Measurements from ENCODE around the gene ZNF710. TPM values are rescaled to one million over a fixed set of nuclear protein-coding genes. Genes with fewer than 3 reads are reported as not detected.

Gene ZNF710
- total RNA-seq, 4 donors from 2014 or later: 6.6 to 13.8 (median 10.1) TPM

DNA sequence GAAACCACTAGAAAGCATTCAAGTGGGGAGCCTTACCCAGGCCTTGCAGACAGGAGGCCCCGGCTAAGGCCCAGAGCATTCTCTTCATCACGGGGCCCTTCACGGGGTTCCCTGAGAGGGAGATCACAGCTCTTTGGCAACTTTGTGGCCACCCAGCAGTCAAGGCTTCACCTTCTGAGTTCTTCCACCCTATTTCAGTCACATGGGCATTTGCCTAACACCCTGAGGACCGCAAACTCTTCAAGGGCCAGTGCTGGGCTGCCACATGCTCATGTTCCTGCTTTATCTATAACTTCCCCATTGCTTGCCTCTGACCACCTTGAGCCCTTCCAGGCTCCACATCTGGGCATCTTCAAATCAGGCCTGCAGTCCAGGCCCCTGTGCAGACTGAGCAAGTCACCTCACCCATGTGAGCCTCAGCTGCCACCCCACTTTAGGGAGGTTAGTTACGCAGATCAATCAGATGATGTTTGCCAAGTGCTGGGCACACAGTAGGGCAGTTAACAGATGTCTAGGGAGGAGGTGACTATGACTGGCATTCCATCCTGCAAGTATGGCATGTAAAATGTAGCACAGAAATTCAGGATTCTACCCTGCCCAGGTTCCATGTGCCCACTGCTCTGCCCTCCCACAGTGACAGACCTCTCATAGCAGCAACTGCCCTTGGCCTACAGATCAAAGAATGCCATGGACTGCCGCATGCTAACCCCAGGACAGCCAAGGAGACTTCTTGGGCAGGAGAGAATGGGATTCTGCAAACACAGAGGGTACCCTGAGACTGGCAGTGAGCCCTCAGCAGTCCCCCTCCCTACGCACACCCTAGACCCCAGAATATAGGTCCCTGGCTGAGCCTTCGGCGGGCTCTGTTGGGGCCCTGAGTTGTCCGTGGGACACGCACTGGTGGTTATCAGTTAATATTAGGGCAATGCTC is 37.6 kb upstream of the ZNF710 start:
- H3K27me3 ChIP-seq: no peaks in the 10 kb centered on the region
- DNase-seq (ENCODE audit: extremely low spot score): no peak
- H3K4me1 ChIP-seq: no peaks in the 10 kb centered on the region
- no peak overlapping the region for H3K4me3 ChIP-seq
- H3K36me3 ChIP-seq: no peaks in the 10 kb centered on the region
- intact Hi-C loops (cut with DNase I): no loop called here
- no peaks in the 10 kb centered on the region for H3K9me3 ChIP-seq
- WGBS: 92% methylated on average over 7 of the region's 11 CpGs
- TF ChIP-seq POLR2AphosphoS5 (IDR thresholded peaks at IDR 0.05): no peak
- TF ChIP-seq EP300 (IDR thresholded peaks at IDR 0.05): no peak
- TF ChIP-seq POLR2A (IDR thresholded peaks at IDR 0.05; ENCODE audit: low read depth): no peak
- TF ChIP-seq, protein P1, sequence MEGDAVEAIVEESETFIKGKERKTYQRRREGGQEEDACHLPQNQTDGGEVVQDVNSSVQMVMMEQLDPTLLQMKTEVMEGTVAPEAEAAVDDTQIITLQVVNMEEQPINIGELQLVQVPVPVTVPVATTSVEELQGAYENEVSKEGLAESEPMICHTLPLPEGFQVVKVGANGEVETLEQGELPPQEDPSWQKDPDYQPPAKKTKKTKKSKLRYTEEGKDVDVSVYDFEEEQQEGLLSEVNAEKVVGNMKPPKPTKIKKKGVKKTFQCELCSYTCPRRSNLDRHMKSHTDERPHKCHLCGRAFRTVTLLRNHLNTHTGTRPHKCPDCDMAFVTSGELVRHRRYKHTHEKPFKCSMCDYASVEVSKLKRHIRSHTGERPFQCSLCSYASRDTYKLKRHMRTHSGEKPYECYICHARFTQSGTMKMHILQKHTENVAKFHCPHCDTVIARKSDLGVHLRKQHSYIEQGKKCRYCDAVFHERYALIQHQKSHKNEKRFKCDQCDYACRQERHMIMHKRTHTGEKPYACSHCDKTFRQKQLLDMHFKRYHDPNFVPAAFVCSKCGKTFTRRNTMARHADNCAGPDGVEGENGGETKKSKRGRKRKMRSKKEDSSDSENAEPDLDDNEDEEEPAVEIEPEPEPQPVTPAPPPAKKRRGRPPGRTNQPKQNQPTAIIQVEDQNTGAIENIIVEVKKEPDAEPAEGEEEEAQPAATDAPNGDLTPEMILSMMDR (IDR thresholded peaks at IDR 0.05): no peak
- H3K27ac ChIP-seq (replicated peaks in 1 of 4): no peak overlapping the region

- TF ChIP-seq EP300 (IDR thresholded peaks at IDR 0.05) (no peak), POLR2A (IDR thresholded peaks at IDR 0.05; ENCODE audit: low read depth) (no peak), POLR2AphosphoS5 (IDR thresholded peaks at IDR 0.05) (no peak)
- TF ChIP-seq, protein P1 (IDR thresholded peaks at IDR 0.05): no peak
- Histone ChIP-seq H3K4me3 (no peak overlapping the region), H3K27ac (replicated peaks in 1 of 4) (no peak overlapping the region), H3K4me1 (no peaks in the 10 kb centered on the region), H3K36me3 (no peaks in the 10 kb centered on the region), H3K27me3 (no peaks in the 10 kb centered on the region), H3K9me3 (no peaks in the 10 kb centered on the region)
- WGBS: 55% methylated on average over 3 of the region's 3 CpGs
- no peak for DNase-seq (ENCODE audit: extremely low spot score)
- intact Hi-C loops (cut with DNase I): no loop called here
Observed at GRCh38 chr15:89964232-89964954, 36.7 kb upstream of the ZNF710 start.

DNA sequence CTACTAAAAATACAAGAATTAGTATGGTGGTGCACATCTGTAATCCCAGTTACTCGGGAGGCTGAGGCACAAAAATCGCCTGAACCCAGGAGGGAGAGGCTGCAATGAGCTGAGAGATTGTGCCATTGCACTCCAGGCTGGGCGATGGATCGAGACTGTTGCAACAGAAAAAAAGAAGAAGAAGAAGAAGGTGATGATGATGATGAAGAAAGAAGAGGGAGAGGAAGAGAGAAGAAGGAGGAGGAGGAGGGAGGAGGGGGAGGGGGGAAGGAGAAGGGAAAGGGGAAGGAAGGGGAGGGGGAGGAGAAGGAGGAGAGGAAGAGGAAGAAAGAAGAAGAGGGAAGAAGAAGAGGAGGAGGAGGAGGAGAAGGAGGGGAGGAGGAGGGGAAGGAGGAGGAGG is 33.2 kb upstream of the ZNF710 start:
- Histone ChIP-seq H3K9me3 (no peaks in the 10 kb centered on the region), H3K4me1 (peaks cover 0 to 15% (median 0%) of the 10 kb centered on the region in 4 donors), H3K4me3 (no peak overlapping the region), H3K27me3 (no peaks in the 10 kb centered on the region), H3K36me3 (no peaks in the 10 kb centered on the region), H3K27ac (replicated peaks in 1 of 4) (no peak overlapping the region)
- intact Hi-C loops (cut with DNase I): no loop called here
- no peak for DNase-seq (ENCODE audit: extremely low spot score)
- no peak for TF ChIP-seq POLR2AphosphoS5 (IDR thresholded peaks at IDR 0.05)
- no peak for TF ChIP-seq EP300 (IDR thresholded peaks at IDR 0.05)
- no peak for TF ChIP-seq POLR2A (IDR thresholded peaks at IDR 0.05; ENCODE audit: low read depth)
- TF ChIP-seq, protein P1 (IDR thresholded peaks at IDR 0.05): no peak
- 85% methylated on average over 4 of the region's 4 CpGs for WGBS

GRCh38 chr15:89971592-89971997 is 29.5 kb upstream of the ZNF710 start:
- WGBS: 19% methylated on average over 4 of the region's 4 CpGs
- Histone ChIP-seq H3K27ac (replicated peaks in 1 of 4) (no peak overlapping the region), H3K4me1 (peaks cover 0 to 20% (median 0%) of the 10 kb centered on the region in 4 donors), H3K4me3 (no peak overlapping the region), H3K9me3 (no peaks in the 10 kb centered on the region), H3K27me3 (no peaks in the 10 kb centered on the region), H3K36me3 (no peaks in the 10 kb centered on the region)
- DNase-seq (ENCODE audit: extremely low spot score): no peak
- no peak for TF ChIP-seq EP300 (IDR thresholded peaks at IDR 0.05)
- peak in 1 of 2 donors; percentile 27 for TF ChIP-seq POLR2AphosphoS5 (IDR thresholded peaks at IDR 0.05)
- TF ChIP-seq, protein P1 (IDR thresholded peaks at IDR 0.05): peak; percentile 40 to 53 (median 51)
- intact Hi-C loops (cut with DNase I): loop anchor here (10.0 kb wide), 1 partner anchor 197 kb away; the partner anchor contains the start of gene MESP2

Measured in esophagus muscularis mucosa (tissue), 4 donors.